Duodenal mucosa (tissue), 2 donors: ENCODE measurements around the gene SURF2.

Experiments
- H3K27ac ChIP-seq: one replicate; pipeline ENCODE4 v1.7.0; 2013; ENCODE audit warnings: low read depth, low read length
- H3K27me3 ChIP-seq, 2 donors: one replicate each; pipeline ENCODE4 v1.7.0; 2013; ENCODE audit warnings: low read length in 2 of 2, control low read depth in 1 of 2; ENCODE audit not compliant: insufficient read depth in 2 of 2, control insufficient read depth in 1 of 2
- H3K36me3 ChIP-seq, 2 donors: one replicate each; pipeline ENCODE4 v1.7.0; 2013; ENCODE audit warnings: low read length in 2 of 2, control low read depth in 1 of 2; ENCODE audit not compliant: insufficient read depth in 2 of 2, control insufficient read depth in 1 of 2
- H3K4me1 ChIP-seq, 2 donors: one replicate each; pipeline ENCODE4 v1.7.0; 2013; ENCODE audit warnings: low read length in 2 of 2, control low read depth in 1 of 2; ENCODE audit not compliant: insufficient read depth in 2 of 2, control insufficient read depth in 1 of 2
- H3K4me3 ChIP-seq, 2 donors: one replicate each; pipeline ENCODE4 v1.7.0; 2013; ENCODE audit warnings: low read length in 2 of 2, low read depth in 1 of 2
- H3K9ac ChIP-seq, 2 donors: one replicate each; pipeline ENCODE4 v1.7.0; 2013; ENCODE audit warnings: low read length in 2 of 2, low read depth in 1 of 2
- H3K9me3 ChIP-seq, 2 donors: one replicate each; pipeline ENCODE4 v1.7.0; 2013; ENCODE audit warnings: low read length in 2 of 2, control low read depth in 1 of 2; ENCODE audit not compliant: control insufficient read depth in 1 of 2

Gene SURF2

DNA sequence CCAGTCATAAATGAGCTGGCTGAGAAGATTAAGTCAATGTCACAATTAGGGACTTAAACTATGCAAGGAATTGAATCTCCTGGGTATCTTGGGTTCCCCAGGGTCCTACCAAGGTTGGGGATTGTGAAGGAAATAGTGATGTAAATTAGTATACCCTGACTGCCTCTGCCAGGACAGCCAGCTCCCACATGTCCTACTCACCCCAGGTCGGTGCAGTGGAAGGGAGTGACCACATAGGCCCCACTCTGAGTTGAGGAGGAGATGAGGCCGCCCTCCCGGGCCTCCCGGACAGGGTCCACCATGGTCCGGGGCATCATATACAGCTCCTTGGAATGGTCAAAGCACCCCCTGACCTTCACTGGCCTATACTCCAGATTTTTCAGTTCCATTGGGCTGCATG is 2.8 kb upstream of the SURF2 start:
- H3K27ac ChIP-seq: no peak overlapping the region
- peaks cover 37 to 57% of the 10 kb centered on the region in 2 donors for H3K36me3 ChIP-seq
- no peak overlapping the region for H3K4me3 ChIP-seq
- H3K9ac ChIP-seq: no peak overlapping the region
- H3K27me3 ChIP-seq: no peaks in the 10 kb centered on the region
- peaks cover 33 to 39% of the 10 kb centered on the region in 2 donors for H3K4me1 ChIP-seq
- no peaks in the 10 kb centered on the region for H3K9me3 ChIP-seq

DNA sequence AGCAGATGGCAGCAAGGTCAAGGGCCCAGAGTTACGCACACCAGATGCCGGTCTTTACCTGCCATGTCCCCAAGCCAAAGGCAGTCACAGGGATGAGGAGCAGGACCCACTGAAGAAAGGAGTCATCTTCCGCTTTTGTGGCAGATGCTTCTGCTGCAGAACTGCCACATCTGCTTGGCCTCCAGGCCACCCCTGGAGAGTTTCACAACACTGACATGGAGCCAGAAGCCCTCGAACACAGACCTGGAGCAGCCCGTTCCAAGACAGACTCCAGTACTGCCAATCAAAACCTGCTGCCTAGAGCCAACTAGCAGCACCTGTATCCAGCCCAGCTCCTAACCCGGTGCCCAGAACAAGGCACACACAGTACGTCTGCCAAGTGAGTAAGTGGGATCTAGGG is 1.6 kb upstream of the SURF2 start:
- H3K27ac ChIP-seq: no peak overlapping the region

DNA sequence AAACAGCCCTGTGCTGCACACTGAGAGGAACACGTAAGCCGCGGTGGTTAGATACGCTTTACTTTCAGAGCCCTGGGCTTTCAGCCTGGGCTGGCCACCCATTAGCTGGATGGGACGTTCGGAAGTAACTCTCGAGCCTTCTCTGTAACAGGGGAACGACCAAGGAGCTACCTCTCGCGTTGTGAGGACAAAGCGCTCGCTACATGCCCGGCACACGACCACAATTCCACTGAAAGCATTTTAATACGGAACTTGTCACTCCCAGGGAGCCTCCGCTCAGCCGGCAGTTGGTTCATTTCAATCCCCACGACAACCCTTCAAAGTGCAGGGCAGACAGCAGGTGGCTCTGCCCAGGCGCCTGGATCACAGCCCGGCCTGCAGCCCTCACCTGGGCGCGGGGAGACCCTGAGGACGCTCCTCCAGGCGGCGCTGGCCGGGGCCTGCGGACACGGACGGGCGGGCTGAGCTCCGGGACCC is 431 bp upstream of the SURF2 start:
- Histone ChIP-seq H3K9ac (peak overlapping the region; percentile 74 to 79), H3K4me3 (peak overlapping the region; percentile 91 to 92), H3K9me3 (no peaks in the 10 kb centered on the region), H3K36me3 (peaks cover 28 to 54% of the 10 kb centered on the region in 2 donors), H3K27ac (no peak overlapping the region), H3K4me1 (peaks cover 39 to 49% of the 10 kb centered on the region in 2 donors), H3K27me3 (no peaks in the 10 kb centered on the region)

More for the DNA sequence above, 1.6 kb upstream of the SURF2 start:
- no peaks in the 10 kb centered on the region for H3K27me3 ChIP-seq
- peaks cover 36 to 55% of the 10 kb centered on the region in 2 donors for H3K36me3 ChIP-seq
- H3K9ac ChIP-seq: no peak overlapping the region
- no peaks in the 10 kb centered on the region for H3K9me3 ChIP-seq
- no peak overlapping the region for H3K4me3 ChIP-seq
- peaks cover 31 to 37% of the 10 kb centered on the region in 2 donors for H3K4me1 ChIP-seq

DNA sequence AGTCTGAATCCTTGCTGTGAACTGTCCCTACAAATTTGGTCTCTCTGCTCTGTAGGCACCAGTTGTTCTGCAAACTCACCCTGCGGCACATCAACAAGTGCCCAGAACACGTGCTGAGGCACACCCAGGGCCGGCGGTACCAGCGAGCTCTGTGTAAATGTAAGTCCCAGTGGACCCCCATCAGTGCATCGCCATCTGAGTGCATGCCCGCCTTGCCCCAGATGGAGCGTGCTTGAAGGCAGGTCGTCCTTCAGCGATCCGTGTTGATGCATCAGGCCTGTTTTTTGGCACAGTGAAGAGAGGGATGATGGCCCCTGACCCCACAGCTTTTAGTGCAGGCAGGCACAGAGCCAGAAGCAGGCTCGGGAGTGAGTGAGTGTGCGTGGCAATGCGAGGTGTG is 1.3 kb downstream of the SURF2 start:
- Histone ChIP-seq H3K27ac (no peak overlapping the region), H3K36me3 (peaks cover 29 to 54% of the 10 kb centered on the region in 2 donors)

DNA sequence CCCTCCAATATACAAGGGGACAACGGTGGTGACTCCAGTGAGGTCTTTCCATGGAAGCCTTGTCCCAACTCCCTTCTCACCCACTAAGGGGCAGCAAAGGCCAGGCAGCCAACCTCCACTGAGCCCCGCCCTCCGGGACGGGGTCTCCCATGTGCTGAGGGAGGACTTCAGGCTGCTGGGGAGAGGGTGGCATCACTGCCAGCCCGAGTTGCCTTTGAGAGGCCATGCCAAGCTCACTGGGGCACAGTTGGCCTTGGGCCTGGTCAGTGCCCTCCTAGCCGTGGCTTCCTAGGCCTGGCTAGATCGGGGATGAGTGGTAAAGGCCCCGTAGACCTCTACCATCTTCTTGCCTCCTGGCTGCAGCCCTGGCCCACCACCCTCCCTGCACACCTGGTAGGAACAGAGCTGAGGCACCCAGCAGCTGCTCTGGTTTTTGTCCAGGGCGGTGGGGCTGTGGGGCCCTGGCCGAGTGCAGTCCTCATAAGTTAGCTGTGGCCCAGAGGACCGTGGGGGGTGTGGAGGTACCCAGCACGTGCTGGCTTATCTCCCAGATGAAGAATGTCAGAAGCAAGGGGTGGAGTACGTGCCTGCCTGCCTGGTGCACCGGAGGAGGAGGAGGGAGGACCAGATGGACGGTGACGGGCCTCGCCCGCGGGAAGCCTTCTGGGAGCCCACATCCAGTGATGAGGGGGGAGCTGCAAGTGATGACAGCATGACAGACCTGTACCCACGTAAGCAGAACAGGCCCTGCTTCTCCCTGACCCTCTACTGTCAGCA is 3.2 kb downstream of the SURF2 start:
- Histone ChIP-seq H3K27ac (no peak overlapping the region), H3K36me3 (peaks cover 41 to 60% of the 10 kb centered on the region in 2 donors), H3K4me1 (peaks cover 55 to 69% of the 10 kb centered on the region in 2 donors)

More for the DNA sequence above, 1.3 kb downstream of the SURF2 start:
- H3K4me1 ChIP-seq: peaks cover 48 to 62% of the 10 kb centered on the region in 2 donors
- peak overlapping the region; percentile 65 to 81 for H3K4me3 ChIP-seq
- no peaks in the 10 kb centered on the region for H3K9me3 ChIP-seq
- no peaks in the 10 kb centered on the region for H3K27me3 ChIP-seq
- H3K9ac ChIP-seq: peak overlapping the region in 1 of 2 donors; percentile 63

DNA sequence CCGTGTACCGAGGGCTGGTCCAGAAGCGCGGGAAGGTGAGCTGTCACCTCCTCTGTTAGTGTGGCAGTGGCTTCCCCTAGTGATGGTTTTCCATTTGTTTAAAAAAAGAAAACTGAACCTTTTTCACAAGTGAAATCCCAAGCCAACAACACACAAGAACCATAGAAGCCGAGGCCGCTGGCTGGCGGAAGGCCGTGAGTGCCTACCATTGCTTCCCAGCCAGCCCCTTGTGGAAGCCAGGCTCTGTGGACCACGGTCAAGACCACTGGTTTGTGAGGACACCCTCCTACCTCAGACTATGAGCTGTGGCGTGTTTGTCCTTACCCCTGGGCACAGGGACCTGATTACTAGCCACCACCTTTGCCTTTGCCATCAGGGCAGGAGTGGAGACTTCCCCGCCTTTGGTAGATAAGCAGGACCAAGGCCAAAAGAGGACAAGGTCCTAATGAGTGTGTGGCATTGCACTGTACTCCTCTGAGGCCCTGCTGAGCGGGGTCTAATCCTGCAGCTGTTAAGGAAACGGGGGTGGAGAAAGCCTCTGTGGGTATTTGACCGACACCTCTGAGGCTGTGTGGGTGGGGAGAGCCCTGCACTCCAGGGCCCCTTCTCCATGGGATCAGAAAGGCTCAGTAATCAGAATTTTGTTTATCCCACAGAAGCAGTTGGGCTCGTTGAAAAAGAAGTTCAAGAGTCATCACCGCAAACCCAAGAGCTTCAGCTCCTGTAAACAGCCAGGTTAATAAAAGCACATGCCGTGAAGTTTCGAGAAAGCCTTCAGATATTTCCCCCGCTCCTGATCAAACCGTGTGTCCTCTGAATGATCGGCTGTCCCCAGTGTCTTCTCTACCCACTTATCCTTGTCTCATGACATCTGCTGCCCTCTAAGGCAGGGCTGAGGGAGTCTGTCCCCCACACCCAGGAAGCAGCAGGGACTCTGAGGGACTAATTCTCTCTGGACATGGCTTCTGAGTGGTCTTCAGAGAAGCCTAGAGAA is 4.3 kb downstream of the SURF2 start:
- H3K4me1 ChIP-seq: peaks cover 47 to 61% of the 10 kb centered on the region in 2 donors
- H3K27me3 ChIP-seq: no peaks in the 10 kb centered on the region
- H3K9ac ChIP-seq: peak overlapping the region in 1 of 2 donors; percentile 35
- H3K27ac ChIP-seq: no peak overlapping the region
- H3K9me3 ChIP-seq: no peaks in the 10 kb centered on the region
- H3K4me3 ChIP-seq: no peak overlapping the region
- H3K36me3 ChIP-seq: peaks cover 51 to 68% of the 10 kb centered on the region in 2 donors

More for the DNA sequence above, 3.2 kb downstream of the SURF2 start:
- no peaks in the 10 kb centered on the region for H3K9me3 ChIP-seq
- no peak overlapping the region for H3K4me3 ChIP-seq
- no peaks in the 10 kb centered on the region for H3K27me3 ChIP-seq
- peak overlapping the region in 1 of 2 donors; percentile 35 for H3K9ac ChIP-seq

DNA sequence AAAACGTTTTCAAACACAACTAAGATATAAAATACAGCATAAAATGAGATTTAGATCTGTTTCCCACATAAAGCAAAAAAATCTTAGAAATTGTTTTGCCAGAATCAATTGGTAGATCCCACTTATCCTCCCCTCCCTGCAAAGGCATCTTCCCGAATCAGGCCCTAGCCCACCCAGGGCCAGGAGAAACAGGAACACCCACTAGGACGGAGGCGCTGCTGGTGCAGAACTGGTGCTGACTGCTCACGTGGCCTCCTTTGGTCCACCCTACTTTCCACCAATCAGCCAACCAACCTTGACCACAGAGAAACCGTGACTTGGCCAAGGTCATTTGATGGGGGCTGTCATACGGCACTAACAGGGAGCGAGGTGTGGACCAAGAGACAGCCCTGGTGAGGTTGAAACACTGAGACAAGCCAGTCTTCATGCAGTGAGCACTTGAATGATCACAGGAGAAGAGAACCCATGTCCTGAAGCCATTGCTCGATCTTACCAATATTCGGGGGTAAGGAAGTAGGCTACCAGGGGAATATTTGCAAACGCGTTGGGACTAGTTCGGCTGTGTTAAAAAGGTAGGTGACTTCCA is 5.2 kb downstream of the SURF2 start:
- H3K27ac ChIP-seq: no peak overlapping the region
- H3K9me3 ChIP-seq: no peaks in the 10 kb centered on the region
- H3K27me3 ChIP-seq: no peaks in the 10 kb centered on the region
- peaks cover 59 to 78% of the 10 kb centered on the region in 2 donors for H3K36me3 ChIP-seq
- no peak overlapping the region for H3K4me3 ChIP-seq
- peaks cover 46 to 59% of the 10 kb centered on the region in 2 donors for H3K4me1 ChIP-seq
- H3K9ac ChIP-seq: no peak overlapping the region

DNA sequence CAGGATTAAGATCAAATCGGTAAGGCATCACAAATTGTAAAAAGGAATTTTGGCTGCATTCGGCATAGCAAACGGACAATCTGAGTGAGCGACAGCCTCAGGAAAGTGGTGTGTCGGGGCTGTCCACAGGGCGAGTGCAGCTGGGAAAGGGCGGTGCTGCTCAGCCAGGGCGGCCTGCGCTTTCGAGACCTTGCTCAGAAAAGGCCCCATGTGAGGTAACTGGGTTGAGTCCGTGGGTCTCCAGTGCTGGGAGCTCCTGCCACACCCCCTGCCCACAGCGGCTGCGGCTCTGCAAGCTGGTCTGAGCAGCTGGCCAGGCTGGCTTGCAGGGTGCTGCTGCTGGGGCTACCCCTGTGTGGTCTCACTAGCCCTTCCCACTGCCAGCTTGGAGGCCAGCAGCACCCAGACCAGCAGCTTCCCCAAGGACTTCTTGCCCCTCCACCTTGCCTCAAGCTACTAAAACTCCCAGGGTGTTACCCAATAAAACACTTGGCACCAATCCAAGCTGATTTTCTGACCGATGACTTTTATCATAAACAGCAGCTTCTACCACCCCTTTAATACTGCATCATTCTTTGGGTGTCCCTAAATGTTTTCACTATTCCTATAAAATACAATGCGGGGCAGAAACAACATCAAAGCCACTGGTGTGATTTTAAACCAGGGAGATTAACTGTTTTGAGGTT is 6.2 kb downstream of the SURF2 start:
- no peak overlapping the region for H3K27ac ChIP-seq
- peaks cover 64 to 87% of the 10 kb centered on the region in 2 donors for H3K36me3 ChIP-seq
- no peak overlapping the region for H3K4me3 ChIP-seq
- H3K27me3 ChIP-seq: no peaks in the 10 kb centered on the region
- H3K4me1 ChIP-seq: peaks cover 48 to 57% of the 10 kb centered on the region in 2 donors
- no peak overlapping the region for H3K9ac ChIP-seq
- no peaks in the 10 kb centered on the region for H3K9me3 ChIP-seq

DNA sequence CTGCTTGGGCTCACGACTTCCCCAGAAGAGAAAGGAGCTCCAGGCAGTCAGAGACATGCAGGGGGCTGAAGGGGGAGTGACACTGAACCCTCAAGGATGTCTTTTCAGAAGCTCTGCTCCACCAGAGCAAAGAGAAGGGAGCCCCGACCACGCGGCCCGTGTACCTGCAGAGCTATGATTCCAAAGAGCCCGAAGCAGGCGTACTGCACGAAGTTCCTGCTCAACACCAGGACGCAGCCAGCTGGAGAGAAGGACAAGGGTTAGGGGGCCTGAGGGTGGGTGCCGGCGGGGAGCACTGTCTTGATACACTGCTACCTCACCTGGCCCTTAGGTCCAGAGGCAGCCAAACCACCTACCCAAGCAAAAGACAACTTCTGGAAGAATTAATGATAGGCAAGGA is 10.1 kb downstream of the SURF2 start:
- no peaks in the 10 kb centered on the region for H3K27me3 ChIP-seq
- no peak overlapping the region for H3K9ac ChIP-seq
- peaks cover 59 to 63% of the 10 kb centered on the region in 2 donors for H3K4me1 ChIP-seq
- no peaks in the 10 kb centered on the region for H3K9me3 ChIP-seq
- H3K4me3 ChIP-seq: no peak overlapping the region
- H3K36me3 ChIP-seq: peaks cover 64 to 81% of the 10 kb centered on the region in 2 donors
- no peak overlapping the region for H3K27ac ChIP-seq
